GM12878 (cell line): Measurements from ENCODE around the gene NPAS2.
A peak's percentile ranks its signal among the peaks of the same experiment; 100 is the strongest.

Experiments used
- CEBPB ChIP-seq, 2 experiments: fragments of 150-350 bp in 1 of 2; IDR thresholded peaks; 2 replicates each; pipeline ENCODE4 v1.6.1; 2012 to 2014; ENCODE audit warnings: low read depth in 2 of 2, low read length in 2 of 2, borderline replicate concordance in 1 of 2, inconsistent platforms in 1 of 2
- DPF2 ChIP-seq: fragments of 450-650 bp; IDR thresholded peaks from 2 replicates; pipeline ENCODE4 v1.6.1; 2017; ENCODE audit warnings: mild to moderate bottlenecking
- EZH2 ChIP-seq: IDR thresholded peaks from 2 replicates; pipeline ENCODE4 v1.6.1; 2012; ENCODE audit warnings: low read depth, mild to moderate bottlenecking, control low read depth, inconsistent platforms, low read length, borderline replicate concordance; ENCODE audit not compliant: control insufficient read depth
- GATAD2B ChIP-seq: fragments of 450-650 bp; conservative IDR thresholded peaks from 2 replicates; pipeline ENCODE4 v1.6.1; 2017; ENCODE audit warnings: low read depth, mild to moderate bottlenecking, moderate library complexity
- MYC ChIP-seq: IDR thresholded peaks from 2 replicates; pipeline ENCODE4 v1.6.1; 2011; ENCODE audit warnings: mild to moderate bottlenecking, low read length, moderate library complexity, inconsistent platforms; ENCODE audit not compliant: insufficient read depth, insufficient replicate concordance, insufficient read length, severe bottlenecking
- POLR2A ChIP-seq: IDR thresholded peaks from 2 replicates; pipeline ENCODE4 v1.6.1; 2011; ENCODE audit warnings: low read depth, mild to moderate bottlenecking, low read length
- RAD21 ChIP-seq: IDR thresholded peaks from 2 replicates; pipeline ENCODE4 v1.6.1; 2011; ENCODE audit warnings: mild to moderate bottlenecking, low read depth, low read length, moderate library complexity; ENCODE audit not compliant: insufficient read depth
- RCOR1 ChIP-seq: conservative IDR thresholded peaks from 2 replicates; pipeline ENCODE4 v1.6.1; 2012; ENCODE audit warnings: low read depth, low read length, improper control_type of control experiment
- SIN3A ChIP-seq: IDR thresholded peaks from 2 replicates; pipeline ENCODE4 v1.6.1; 2012; ENCODE audit warnings: low read depth, low read length, improper control_type of control experiment
- ZSCAN29 ChIP-seq: fragments of 450-650 bp; IDR thresholded peaks from 2 replicates; pipeline ENCODE4 v1.6.1; 2017; ENCODE audit warnings: mild to moderate bottlenecking, moderate library complexity
- TF ChIP-seq, protein P1 (sequence below): IDR thresholded peaks from 2 replicates; pipeline ENCODE4 v1.6.1; 2012; ENCODE audit warnings: mild to moderate bottlenecking, low read depth, low read length
- TF ChIP-seq, protein P2 (sequence below), 3 experiments: IDR thresholded peaks in 2 of 3; conservative IDR thresholded peaks in 1 of 3; 2 replicates each; pipeline ENCODE4 v1.5.1; 2011; ENCODE audit warnings: low read depth in 3 of 3, low read length in 3 of 3, mild to moderate bottlenecking in 3 of 3, control low read depth in 2 of 3, moderate library complexity in 2 of 3, inconsistent platforms in 1 of 3, mixed read lengths in 1 of 3; ENCODE audit not compliant: control insufficient read depth in 2 of 3, insufficient read depth in 1 of 3; ENCODE audit errors: extremely low read depth in 1 of 3

DNA sequence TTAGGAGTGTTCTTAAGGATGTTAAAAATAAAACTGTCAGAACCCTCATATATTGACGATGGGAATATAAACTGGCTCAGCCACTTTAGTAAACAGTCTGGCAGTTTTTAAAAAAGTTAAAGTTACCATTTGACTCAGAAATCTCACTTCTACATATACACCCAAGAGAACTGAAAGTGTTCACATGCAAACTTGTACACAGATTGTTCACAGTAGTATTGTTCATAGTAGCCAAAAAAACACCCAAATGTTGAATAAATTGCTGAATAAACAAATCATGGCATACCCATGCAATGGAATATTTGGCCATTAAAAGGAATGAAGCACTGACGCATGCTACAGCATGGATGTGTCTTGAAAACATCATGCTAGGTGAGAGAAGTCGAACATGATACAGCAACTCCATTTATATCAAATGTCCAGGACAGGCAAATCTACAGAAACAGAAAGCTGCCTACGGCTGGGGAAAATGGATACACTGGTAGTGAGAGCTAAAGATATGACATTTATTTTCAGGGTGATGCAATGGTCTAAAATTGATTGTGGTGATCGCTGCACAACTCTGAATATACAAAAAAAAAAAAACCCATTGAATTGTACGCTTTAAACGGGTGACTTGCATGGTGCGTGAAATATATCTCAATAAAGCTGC lies 192.2 kb downstream of the NPAS2 start:
- TF ChIP-seq POLR2A (no peak), MYC (no peak), EZH2 (no peak), RAD21 (no peak), ZSCAN29 (no peak), DPF2 (peak; percentile 46; the same call in 1 of the 2 replicates), CEBPB (IDR thresholded peaks at IDR 0.05; ENCODE audit: borderline replicate concordance in 1 of 2, low read depth in 2 of 2, low read length in 2 of 2) (no peak), SIN3A (no peak), RCOR1 (no peak), GATAD2B (0 out of 2 replicates have a peak, but pooled peaks have one; percentile 69)
- TF ChIP-seq, protein P1, sequence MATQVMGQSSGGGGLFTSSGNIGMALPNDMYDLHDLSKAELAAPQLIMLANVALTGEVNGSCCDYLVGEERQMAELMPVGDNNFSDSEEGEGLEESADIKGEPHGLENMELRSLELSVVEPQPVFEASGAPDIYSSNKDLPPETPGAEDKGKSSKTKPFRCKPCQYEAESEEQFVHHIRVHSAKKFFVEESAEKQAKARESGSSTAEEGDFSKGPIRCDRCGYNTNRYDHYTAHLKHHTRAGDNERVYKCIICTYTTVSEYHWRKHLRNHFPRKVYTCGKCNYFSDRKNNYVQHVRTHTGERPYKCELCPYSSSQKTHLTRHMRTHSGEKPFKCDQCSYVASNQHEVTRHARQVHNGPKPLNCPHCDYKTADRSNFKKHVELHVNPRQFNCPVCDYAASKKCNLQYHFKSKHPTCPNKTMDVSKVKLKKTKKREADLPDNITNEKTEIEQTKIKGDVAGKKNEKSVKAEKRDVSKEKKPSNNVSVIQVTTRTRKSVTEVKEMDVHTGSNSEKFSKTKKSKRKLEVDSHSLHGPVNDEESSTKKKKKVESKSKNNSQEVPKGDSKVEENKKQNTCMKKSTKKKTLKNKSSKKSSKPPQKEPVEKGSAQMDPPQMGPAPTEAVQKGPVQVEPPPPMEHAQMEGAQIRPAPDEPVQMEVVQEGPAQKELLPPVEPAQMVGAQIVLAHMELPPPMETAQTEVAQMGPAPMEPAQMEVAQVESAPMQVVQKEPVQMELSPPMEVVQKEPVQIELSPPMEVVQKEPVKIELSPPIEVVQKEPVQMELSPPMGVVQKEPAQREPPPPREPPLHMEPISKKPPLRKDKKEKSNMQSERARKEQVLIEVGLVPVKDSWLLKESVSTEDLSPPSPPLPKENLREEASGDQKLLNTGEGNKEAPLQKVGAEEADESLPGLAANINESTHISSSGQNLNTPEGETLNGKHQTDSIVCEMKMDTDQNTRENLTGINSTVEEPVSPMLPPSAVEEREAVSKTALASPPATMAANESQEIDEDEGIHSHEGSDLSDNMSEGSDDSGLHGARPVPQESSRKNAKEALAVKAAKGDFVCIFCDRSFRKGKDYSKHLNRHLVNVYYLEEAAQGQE = no peak
- TF ChIP-seq, protein P2, sequence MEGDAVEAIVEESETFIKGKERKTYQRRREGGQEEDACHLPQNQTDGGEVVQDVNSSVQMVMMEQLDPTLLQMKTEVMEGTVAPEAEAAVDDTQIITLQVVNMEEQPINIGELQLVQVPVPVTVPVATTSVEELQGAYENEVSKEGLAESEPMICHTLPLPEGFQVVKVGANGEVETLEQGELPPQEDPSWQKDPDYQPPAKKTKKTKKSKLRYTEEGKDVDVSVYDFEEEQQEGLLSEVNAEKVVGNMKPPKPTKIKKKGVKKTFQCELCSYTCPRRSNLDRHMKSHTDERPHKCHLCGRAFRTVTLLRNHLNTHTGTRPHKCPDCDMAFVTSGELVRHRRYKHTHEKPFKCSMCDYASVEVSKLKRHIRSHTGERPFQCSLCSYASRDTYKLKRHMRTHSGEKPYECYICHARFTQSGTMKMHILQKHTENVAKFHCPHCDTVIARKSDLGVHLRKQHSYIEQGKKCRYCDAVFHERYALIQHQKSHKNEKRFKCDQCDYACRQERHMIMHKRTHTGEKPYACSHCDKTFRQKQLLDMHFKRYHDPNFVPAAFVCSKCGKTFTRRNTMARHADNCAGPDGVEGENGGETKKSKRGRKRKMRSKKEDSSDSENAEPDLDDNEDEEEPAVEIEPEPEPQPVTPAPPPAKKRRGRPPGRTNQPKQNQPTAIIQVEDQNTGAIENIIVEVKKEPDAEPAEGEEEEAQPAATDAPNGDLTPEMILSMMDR (IDR thresholded peaks at IDR 0.05 in 2 of 3, conservative IDR thresholded peaks at IDR 0.05 in 1 of 3; ENCODE audit: control insufficient read depth in 2 of 3, extremely low read depth in 1 of 3, insufficient read depth in 1 of 3, low read depth in 3 of 3, low read length in 3 of 3) = no peak
